Astrocyte of the cerebellum (primary cell): Measurements from ENCODE around the gene CPT1A.

Source experiments
- DNase-seq: peaks from one replicate; pipeline ENCODE4 v3.0.0-alpha.2; 2011; ENCODE audit warnings: low read depth
- H3K4me3 ChIP-seq: 2 replicates; pipeline ENCODE4 v1.5.1; 2011; ENCODE audit warnings: mild to moderate bottlenecking, low read depth, low read length, moderate library complexity
- in situ Hi-C: cut with HindIII; loops from 2 replicates; pipeline ENCODE4 v1.10.0; 2017; ENCODE audit warnings: low sequenced_read_pairs
- TF ChIP-seq, protein P1 (sequence below): IDR thresholded peaks from 2 replicates; pipeline ENCODE4 v1.5.1; 2012; ENCODE audit warnings: low read length, low read depth, moderate library complexity, mild to moderate bottlenecking; ENCODE audit errors: missing control alignments

Gene CPT1A

DNA sequence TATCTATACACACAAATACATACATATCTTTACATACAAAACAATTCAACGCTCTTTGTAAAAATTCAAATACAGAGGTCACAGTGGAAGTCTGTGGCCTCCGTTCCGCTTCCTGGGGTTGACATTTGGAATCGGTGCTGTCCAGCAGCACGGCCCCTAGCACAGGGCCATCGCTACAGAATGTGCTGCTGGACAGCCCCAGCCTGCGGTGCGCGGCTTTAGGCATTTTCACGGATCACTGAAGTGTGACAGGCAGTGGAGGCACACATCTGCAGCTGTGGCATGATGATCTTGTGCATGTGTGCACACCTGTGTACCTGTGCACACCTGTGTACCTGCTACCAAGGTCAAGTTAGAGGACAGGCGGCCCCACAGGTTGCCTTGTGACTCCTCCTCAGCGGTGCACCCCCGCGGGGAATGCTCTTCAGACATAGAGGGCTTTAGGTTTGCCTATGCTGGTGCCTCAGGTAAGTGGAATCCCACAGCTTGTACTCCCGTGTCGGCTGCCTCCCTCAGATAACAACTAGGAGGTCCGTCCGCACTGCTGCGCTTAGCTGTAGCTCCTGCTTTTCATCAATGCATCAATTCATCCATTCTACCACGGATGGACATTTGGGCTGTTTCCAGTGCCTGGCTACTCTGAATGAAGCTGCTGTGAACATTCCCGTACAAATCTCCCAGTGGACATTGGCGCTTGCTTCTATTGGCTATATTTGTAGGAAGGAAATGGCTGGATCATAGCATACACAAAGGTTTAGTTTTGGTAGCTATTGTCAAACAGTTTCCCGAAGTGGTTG is 127.5 kb downstream of the CPT1A start:
- H3K4me3 ChIP-seq: no peak overlapping the region
- in situ Hi-C loops: loop anchor here (5.0 kb wide), 1 partner anchor 43 kb away; no protein-coding TSS in a partner anchor
- TF ChIP-seq, protein P1, sequence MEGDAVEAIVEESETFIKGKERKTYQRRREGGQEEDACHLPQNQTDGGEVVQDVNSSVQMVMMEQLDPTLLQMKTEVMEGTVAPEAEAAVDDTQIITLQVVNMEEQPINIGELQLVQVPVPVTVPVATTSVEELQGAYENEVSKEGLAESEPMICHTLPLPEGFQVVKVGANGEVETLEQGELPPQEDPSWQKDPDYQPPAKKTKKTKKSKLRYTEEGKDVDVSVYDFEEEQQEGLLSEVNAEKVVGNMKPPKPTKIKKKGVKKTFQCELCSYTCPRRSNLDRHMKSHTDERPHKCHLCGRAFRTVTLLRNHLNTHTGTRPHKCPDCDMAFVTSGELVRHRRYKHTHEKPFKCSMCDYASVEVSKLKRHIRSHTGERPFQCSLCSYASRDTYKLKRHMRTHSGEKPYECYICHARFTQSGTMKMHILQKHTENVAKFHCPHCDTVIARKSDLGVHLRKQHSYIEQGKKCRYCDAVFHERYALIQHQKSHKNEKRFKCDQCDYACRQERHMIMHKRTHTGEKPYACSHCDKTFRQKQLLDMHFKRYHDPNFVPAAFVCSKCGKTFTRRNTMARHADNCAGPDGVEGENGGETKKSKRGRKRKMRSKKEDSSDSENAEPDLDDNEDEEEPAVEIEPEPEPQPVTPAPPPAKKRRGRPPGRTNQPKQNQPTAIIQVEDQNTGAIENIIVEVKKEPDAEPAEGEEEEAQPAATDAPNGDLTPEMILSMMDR: no peak
- DNase-seq: no peak

DNA sequence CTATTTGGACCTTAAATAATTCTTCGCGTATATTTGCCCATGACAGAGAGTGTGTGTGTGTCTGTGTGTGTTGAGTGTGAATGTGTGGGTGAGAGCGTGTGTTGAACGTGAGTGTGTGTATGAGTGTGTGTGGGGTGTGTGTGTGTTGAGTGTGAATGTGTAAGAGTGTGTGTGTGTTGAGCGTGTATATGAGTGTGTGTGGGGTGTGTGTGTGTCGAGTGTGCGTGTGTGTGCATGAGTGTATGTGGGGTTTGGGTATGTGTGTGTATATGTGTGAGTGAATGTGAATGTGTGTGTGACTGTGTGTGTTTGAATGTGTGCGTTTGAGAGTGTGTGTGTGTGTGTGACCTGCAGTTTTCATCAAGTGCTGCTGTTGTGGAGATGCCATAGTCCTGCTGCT is 130.6 kb downstream of the CPT1A start:
- TF ChIP-seq, protein P1: no peak
- in situ Hi-C loops: loop anchor here (5.0 kb wide), 1 partner anchor 46 kb away; no protein-coding TSS in a partner anchor
- H3K4me3 ChIP-seq: no peak overlapping the region
- no peak for DNase-seq

DNA sequence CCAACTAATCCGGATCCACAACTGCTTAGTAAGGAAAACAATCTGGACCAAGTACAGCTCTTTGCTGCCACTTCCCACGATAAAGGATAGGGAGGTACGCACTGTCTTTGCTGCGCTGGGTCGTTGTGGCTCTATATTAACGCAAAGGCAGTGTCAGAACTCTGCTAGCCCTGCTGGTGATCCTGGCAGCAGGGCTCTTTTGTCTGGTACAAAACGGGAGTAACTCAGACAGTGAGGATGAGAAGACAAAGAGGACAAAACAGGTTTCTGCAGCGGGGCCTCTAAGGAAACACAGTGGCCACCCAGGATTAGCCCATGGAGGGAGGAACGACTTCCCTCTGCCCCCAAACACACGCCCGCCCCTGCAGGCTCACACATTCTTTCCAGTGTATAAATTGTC is 131.3 kb downstream of the CPT1A start:
- TF ChIP-seq, protein P1: no peak
- no peak overlapping the region for H3K4me3 ChIP-seq
- DNase-seq: no peak
- in situ Hi-C loops: loop anchor here (5.0 kb wide), 1 partner anchor 47 kb away; no protein-coding TSS in a partner anchor

DNA sequence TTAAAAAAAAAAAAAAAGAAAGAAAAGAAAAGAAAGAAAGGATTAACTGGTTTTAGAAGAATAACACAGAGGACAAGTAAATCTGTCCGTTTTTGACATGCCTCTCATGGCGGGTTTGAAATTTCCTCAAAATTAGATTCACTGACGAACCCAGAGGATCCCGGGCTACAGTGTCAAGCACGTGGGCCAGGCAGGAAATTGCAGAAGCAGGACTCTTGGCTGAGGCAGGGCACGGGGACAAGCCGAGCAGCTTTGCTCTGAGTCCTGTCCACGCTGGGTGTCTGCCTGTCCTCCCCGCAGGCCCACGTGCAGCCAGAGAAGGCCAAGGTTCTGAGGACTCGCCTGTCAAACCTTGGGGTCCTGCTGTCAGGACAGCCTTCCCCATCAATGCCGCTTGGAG is 132.7 kb downstream of the CPT1A start:
- TF ChIP-seq, protein P1: no peak
- no peak for DNase-seq
- H3K4me3 ChIP-seq: no peak overlapping the region
- in situ Hi-C loops: no loop called here

DNA sequence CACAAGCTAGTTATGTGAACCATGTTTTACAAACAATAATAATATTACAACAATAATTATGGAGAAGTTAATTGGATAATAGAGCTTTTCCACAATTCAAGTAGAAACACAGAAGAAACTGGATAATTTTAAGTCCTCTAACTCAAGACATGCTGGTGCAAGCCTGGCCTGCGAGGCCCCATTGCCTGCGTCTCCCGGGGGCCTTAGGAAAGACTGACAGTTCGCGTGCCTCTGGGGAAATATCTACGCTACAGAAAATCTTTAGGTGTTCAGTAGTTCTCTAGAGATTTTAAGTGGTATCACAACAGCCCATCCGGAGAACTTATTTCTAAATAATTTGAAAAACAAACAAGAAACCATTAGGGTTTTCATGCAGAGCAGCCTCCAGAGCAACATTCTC is 134.2 kb downstream of the CPT1A start:
- TF ChIP-seq, protein P1: no peak
- in situ Hi-C loops: no loop called here
- DNase-seq: no peak

DNA sequence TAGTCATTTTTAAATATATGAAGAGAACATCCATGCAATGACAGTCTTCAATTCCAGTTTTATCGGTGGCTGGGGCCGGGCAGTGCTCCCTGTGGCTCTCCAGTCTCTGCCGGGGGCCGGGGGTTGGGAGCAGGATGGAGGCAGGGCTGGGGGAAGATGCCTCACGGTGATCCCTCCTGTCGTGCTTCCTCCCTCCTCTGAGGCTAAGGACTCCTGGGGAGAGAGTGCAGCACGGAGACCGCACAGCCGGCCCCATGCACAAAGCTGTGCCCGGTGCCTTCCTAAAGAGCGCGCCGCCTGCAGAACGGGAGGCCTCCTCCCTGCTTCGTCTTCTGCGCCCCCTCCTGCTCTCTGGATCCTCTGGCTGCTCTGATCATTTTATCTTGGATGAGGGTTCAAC is 136.8 kb downstream of the CPT1A start:
- TF ChIP-seq, protein P1: no peak
- no peak overlapping the region for H3K4me3 ChIP-seq
- no peak for DNase-seq
- in situ Hi-C loops: loop anchor here (5.0 kb wide), 1 partner anchor 58 kb away; no protein-coding TSS in a partner anchor

More for the DNA sequence above, 134.2 kb downstream of the CPT1A start:
- no peak overlapping the region for H3K4me3 ChIP-seq
